ENCODE data around the gene CBARP. TPM values are rescaled to one million over a fixed set of nuclear protein-coding genes. Genes with fewer than 3 reads are reported as not detected.

CBARP gene
- total RNA-seq, 4 donors from 2014 or later, result 8.1 to 16.7 (median 13.6) TPM

DNA sequence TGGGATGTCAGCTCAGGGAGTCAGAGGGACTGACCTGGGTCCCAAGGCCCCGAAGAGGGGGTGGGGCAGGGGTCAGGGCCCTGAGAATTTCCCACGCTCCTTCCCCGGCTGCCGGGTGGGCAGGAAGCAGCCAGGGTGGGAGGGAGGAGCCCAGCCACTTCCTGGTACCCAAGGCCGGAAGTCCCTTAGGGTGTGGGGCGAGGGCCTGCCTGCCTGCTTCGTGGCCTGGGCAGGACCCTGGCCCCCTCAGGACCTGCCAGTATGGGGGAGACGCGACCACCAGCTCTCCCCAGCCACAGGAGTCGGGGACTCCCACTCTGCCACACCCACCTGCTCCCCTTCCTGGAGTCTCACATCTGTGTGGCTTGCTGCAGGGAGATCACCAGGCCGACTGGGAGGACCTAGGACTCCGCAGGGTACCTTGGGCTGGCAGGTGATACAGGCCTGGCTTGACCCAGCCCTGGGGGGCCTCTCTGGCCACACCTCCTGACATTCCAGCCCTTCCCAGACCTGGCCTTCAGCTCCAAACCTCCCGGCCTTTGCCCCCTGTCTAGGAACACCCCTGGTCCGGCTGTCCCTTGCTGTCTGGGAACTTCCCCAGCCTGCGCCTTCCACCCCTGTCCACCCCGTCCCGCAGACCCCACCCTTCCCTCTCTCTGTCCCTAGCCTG is 21.5 kb upstream of the CBARP start:
- no peak overlapping the region for H3K4me3 ChIP-seq (ENCODE audit: low read depth, poor library complexity, severe bottlenecking)
- intact Hi-C loops (cut with DNase I; ENCODE audit: low total_unique reads), result no loop called here
- TF ChIP-seq, protein P1, sequence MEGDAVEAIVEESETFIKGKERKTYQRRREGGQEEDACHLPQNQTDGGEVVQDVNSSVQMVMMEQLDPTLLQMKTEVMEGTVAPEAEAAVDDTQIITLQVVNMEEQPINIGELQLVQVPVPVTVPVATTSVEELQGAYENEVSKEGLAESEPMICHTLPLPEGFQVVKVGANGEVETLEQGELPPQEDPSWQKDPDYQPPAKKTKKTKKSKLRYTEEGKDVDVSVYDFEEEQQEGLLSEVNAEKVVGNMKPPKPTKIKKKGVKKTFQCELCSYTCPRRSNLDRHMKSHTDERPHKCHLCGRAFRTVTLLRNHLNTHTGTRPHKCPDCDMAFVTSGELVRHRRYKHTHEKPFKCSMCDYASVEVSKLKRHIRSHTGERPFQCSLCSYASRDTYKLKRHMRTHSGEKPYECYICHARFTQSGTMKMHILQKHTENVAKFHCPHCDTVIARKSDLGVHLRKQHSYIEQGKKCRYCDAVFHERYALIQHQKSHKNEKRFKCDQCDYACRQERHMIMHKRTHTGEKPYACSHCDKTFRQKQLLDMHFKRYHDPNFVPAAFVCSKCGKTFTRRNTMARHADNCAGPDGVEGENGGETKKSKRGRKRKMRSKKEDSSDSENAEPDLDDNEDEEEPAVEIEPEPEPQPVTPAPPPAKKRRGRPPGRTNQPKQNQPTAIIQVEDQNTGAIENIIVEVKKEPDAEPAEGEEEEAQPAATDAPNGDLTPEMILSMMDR (IDR thresholded peaks at IDR 0.05), result peak in 1 of 3 donors; percentile 24
- no peak for TF ChIP-seq POLR2A (IDR thresholded peaks at IDR 0.05)
- WGBS, 2 donors, result 5 to 8% methylated on average over 11 to 12 of the region's 17 CpGs
- peak in 1 of 2 donors; percentile 96 for DNase-seq (ENCODE audit: low spot score in 2 of 2)

DNA sequence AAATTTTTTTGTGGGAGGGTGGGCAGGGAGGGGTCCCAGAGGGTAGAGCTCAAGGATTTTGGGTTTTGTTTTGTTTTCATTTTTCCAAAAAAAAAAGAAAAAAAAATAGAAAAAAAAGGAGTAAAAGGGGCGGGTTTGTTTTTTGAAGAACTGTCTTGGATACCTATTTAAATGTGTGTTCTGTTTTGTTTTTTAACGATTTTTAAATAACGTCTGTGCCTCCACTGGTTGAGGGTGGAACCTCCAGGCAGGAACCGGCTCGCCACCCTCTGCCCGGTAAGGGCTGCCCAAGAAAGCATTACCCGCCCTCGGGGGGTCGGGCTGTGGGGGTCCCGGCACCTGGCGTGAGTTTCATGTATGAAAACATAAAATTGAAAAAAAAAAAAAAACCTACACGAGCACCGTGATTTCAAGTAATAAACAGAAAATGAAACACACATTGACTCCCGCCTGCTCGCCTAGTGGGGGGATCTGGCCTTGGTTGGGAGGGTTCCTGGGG is 21.0 kb upstream of the CBARP start:
- no peak for TF ChIP-seq POLR2A (IDR thresholded peaks at IDR 0.05)
- TF ChIP-seq, protein P1 (IDR thresholded peaks at IDR 0.05), result no peak
- no peak for DNase-seq (ENCODE audit: low spot score in 2 of 2)
- no peak overlapping the region for H3K4me3 ChIP-seq (ENCODE audit: low read depth, poor library complexity, severe bottlenecking)
- intact Hi-C loops (cut with DNase I; ENCODE audit: low total_unique reads), result no loop called here
- 7 to 8% methylated on average over 15 of the region's 15 CpGs for WGBS, 2 donors

DNA sequence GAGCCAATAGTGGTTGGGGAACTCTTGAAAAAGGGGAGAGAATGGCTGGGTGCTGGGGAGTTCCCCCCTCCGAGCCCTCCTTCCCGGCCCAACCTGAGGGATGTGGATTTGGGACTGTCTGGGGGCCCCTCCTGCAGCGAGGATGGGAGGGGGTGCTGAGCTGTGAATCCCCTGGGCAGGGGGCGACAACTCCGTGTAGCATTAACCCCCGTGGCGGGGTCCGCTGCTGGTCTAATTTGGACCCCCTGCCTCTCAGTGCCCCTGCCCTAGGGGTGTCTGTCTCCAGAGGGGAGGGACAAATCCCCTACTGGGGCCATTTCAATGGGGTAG is 20.3 kb upstream of the CBARP start:
- intact Hi-C loops (cut with DNase I; ENCODE audit: low total_unique reads), result no loop called here
- no peak overlapping the region for H3K4me3 ChIP-seq (ENCODE audit: low read depth, poor library complexity, severe bottlenecking)
- no peak for DNase-seq (ENCODE audit: low spot score in 2 of 2)
- no peak for TF ChIP-seq POLR2A (IDR thresholded peaks at IDR 0.05)
- TF ChIP-seq, protein P1 (IDR thresholded peaks at IDR 0.05), result no peak
- 52 to 70% methylated on average over 8 of the region's 8 CpGs for WGBS, 2 donors

DNA sequence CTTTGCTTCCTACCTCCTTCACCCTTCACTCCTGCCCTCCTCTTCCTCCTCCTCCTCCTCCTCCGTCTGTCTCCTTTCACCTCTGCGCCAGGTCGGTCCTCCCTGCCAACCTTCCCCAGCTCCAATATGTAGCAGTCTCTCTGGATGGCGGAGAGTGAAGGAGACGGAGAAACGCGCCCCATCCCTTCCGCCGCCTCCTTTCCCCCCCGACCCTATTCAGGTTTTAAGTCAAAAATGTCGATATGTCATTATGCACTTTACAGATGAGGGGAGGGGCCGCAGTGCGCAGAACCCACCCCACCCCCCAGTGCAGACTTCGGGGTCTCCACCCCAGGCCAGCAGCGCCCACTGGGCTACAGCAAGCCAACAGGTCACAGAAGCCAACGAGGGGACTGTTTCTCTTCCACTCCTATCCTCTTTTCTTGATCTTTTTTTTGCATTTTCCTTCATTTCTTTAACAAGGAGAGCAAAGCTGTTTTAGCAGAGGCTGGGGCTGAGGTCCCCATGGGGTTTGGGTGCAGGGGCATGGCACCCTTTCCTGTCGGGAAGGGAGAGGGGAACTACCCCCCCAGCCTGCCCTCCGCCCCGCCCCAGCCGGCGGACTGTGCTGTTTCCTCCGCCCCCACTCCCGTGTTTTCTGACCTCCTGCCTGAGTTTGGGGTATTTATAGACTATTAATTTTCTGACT is 19.8 kb upstream of the CBARP start:
- no peak overlapping the region for H3K4me3 ChIP-seq (ENCODE audit: low read depth, poor library complexity, severe bottlenecking)
- WGBS, 2 donors, result 57 to 58% methylated on average over 23 of the region's 23 CpGs
- intact Hi-C loops (cut with DNase I; ENCODE audit: low total_unique reads), result no loop called here
- no peak for DNase-seq (ENCODE audit: low spot score in 2 of 2)
- TF ChIP-seq, protein P1 (IDR thresholded peaks at IDR 0.05), result no peak
- no peak for TF ChIP-seq POLR2A (IDR thresholded peaks at IDR 0.05)

DNA sequence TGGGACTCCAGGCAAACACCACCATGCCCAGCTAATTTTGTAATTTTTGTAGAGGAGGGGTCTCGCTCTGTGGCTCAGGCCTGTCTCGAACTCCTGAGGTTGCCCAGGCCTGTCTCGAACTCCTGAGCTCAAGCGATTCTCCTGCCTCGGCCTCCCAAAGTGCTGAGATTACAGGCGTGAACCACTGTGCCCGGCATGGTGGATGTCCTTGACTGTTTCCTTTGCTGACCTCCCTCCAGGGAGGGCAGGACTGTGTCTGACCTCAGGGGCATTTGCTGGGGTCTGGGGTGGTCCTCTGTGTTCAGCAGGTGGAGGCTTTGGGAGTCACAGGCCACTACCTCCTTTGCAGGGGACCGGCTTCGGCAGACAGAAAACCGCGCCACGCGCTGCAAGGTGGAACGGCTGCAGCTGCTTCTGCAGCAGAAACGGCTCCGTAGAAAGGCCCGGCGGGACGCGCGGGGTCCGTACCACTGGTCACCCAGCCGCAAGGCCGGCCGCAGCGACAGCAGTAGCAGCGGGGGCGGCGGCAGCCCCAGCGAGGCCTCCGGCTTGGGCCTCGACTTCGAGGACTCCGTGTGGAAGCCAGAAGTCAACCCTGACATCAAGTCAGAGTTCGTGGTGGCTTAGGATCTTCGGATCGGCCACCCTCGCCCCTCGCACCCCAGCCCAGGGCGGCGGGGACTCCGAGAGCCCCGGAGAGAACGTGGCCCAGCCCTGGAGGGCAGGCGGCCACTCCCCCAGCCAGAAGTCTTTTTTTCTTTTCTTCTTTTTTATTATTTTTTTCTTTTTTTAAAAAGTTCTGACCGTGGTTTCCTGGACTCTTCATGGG is 19.1 kb upstream of the CBARP start:
- no peak overlapping the region for H3K4me3 ChIP-seq (ENCODE audit: low read depth, poor library complexity, severe bottlenecking)
- intact Hi-C loops (cut with DNase I; ENCODE audit: low total_unique reads), result no loop called here
- TF ChIP-seq, protein P1 (IDR thresholded peaks at IDR 0.05), result no peak
- no peak for DNase-seq (ENCODE audit: low spot score in 2 of 2)
- 81 to 86% methylated on average over 41 to 46 of the region's 46 CpGs for WGBS, 2 donors
